Measurements from ENCODE around the gene KLRC4.

DNA sequence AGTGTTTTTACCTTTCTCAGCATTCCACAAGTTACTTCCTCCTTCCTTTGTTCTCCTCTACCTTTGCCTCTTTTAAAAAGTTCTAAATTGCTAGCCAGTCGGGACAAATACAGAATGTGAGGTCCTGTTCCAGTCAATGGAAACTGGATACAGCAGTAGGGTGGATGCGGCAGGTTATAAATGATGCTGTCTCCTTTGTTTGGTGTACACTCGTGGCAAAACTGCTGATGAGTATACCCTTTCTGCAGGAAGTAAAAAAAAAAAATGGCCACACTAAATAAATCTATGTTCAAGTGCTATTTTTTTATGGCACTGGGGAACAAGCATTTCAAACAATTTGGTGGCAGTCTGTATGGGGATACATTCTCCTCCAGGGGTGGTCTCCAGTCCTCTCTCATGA is 47.2 kb downstream of the KLRC4 start:
- TF ChIP-seq, protein P1, sequence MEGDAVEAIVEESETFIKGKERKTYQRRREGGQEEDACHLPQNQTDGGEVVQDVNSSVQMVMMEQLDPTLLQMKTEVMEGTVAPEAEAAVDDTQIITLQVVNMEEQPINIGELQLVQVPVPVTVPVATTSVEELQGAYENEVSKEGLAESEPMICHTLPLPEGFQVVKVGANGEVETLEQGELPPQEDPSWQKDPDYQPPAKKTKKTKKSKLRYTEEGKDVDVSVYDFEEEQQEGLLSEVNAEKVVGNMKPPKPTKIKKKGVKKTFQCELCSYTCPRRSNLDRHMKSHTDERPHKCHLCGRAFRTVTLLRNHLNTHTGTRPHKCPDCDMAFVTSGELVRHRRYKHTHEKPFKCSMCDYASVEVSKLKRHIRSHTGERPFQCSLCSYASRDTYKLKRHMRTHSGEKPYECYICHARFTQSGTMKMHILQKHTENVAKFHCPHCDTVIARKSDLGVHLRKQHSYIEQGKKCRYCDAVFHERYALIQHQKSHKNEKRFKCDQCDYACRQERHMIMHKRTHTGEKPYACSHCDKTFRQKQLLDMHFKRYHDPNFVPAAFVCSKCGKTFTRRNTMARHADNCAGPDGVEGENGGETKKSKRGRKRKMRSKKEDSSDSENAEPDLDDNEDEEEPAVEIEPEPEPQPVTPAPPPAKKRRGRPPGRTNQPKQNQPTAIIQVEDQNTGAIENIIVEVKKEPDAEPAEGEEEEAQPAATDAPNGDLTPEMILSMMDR (IDR thresholded peaks at IDR 0.05), result no peak
- no peak for TF ChIP-seq EP300 (IDR thresholded peaks at IDR 0.05)
- TF ChIP-seq POLR2AphosphoS5 (IDR thresholded peaks at IDR 0.05), result no peak
